ES-I3 (cell line): Measurements from ENCODE around the gene PCYT1B.

ENCODE experiments used
- H3K36me3 ChIP-seq: 2 replicates; pipeline ENCODE4 v1.6.1; 2013; ENCODE audit warnings: mild to moderate bottlenecking, low read length, control low read depth, moderate library complexity; ENCODE audit not compliant: insufficient read depth
- H3K4me1 ChIP-seq: 2 replicates; pipeline ENCODE4 v1.6.1; 2013; ENCODE audit warnings: mild to moderate bottlenecking, control low read depth, low read length; ENCODE audit not compliant: insufficient read depth
- H3K9ac ChIP-seq: 2 replicates; pipeline ENCODE4 v1.6.1; 2013; ENCODE audit warnings: low read depth, mild to moderate bottlenecking, low read length, moderate library complexity
- H3K9me3 ChIP-seq: 2 replicates; pipeline ENCODE4 v1.6.1; 2013; ENCODE audit warnings: mild to moderate bottlenecking, low read length, moderate library complexity; ENCODE audit not compliant: control insufficient read depth, insufficient read depth

Gene PCYT1B

GRCh38 chrX:24647257-24648058 lies at the start of gene PCYT1B:
Gene PCYT1B (minus strand): TSS chrX:24647347. CDS start chrX:24647105, 242 bp downstream.
- Histone ChIP-seq H3K4me1 (peaks cover 2% of the 10 kb centered on the region), H3K9ac (peak within 1 kb of the TSS; percentile 59), H3K9me3 (no peaks in the 10 kb centered on the region), H3K36me3 (no peaks in the 10 kb centered on the region)

GRCh38 chrX:24696294-24696693 lies 49.1 kb upstream of the PCYT1B start:
- Histone ChIP-seq H3K36me3 (peaks cover 11% of the 10 kb centered on the region), H3K4me1 (peaks cover 11% of the 10 kb centered on the region), H3K9me3 (no peaks in the 10 kb centered on the region), H3K9ac (no peak overlapping the region)

DNA sequence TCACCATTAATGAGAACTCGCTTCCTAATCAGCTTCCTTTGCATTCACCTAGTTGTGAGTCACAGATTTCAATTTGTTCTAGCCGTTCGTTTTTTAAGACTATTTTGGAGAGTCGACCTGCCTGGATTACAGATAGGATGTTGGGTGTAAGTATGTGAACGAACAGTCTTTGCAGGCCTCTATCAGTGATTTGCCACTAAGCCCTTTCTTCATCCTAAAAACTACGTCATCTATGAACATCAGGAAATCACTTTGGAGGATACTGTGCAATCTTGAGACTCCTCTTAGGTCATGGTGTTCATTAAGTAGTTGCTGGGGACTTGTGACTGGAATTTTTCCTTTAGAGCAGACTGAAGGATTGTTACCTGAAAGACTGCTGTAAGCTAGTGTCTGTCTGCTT lies 47.7 kb upstream of the PCYT1B start:
- no peaks in the 10 kb centered on the region for H3K9me3 ChIP-seq
- H3K9ac ChIP-seq = peak overlapping the region; percentile 93; the same call in 1 of the 2 replicates
- H3K4me1 ChIP-seq = peaks cover 11% of the 10 kb centered on the region
- peaks cover 3% of the 10 kb centered on the region for H3K36me3 ChIP-seq

DNA sequence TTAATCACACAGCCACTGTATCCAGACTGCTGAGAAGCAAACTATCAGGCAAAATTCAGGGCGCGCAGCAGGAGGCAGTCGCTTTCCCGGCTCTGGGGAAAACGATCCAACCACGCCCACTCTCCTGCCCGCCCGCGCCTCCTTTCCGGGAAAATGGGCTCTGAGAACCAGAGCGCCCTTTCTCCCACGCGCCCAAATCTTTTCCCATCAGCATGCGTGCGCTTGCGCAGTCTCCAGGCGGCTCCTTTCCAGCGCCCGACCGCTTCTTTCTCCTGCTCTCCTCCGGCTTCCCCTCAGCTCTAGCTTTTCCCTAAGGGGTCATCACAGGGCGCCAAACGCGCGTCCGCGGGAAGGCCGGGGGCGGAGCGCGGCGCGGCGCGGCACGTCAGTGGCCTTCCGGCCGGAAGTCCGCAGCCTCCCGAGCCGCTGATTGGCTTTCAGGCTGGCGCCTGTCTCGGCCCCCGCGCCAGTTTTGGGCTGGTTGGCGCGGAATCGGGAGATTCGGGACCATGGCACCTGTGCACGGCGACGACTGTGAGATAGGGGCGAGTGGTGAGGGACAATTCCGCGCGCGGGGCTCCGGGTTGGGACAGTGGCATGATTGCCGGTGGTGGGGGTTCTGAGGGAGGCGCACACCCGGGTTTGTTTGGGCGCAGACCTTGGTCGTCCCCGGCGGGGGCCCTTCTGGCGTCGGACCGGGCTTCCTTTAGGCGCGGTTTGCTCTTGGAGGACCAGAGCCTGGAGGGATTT lies 46.5 kb upstream of the PCYT1B start, which contains the start of gene POLA1:
Gene POLA1 (plus strand): TSS at position 466 of the 750 bp plus-strand sequence. CDS start 44 bp downstream, at position 510.
- peak within 1 kb of the TSS; percentile 93 for H3K9ac ChIP-seq
- H3K36me3 ChIP-seq = no peaks in the 10 kb centered on the region
- H3K4me1 ChIP-seq = peaks cover 11% of the 10 kb centered on the region
- H3K9me3 ChIP-seq = no peaks in the 10 kb centered on the region

- no peak overlapping the region for H3K9ac ChIP-seq
- H3K36me3 ChIP-seq = no peaks in the 10 kb centered on the region
- peaks cover 11% of the 10 kb centered on the region for H3K4me1 ChIP-seq
- H3K9me3 ChIP-seq = no peaks in the 10 kb centered on the region
Observed at GRCh38 chrX:24692305-24692704, 45.2 kb upstream of the PCYT1B start.

- Histone ChIP-seq H3K36me3 (no peaks in the 10 kb centered on the region), H3K9me3 (no peaks in the 10 kb centered on the region), H3K4me1 (no peaks in the 10 kb centered on the region), H3K9ac (no peak overlapping the region)
Observed at GRCh38 chrX:24684048-24684447, 36.9 kb upstream of the PCYT1B start.

DNA sequence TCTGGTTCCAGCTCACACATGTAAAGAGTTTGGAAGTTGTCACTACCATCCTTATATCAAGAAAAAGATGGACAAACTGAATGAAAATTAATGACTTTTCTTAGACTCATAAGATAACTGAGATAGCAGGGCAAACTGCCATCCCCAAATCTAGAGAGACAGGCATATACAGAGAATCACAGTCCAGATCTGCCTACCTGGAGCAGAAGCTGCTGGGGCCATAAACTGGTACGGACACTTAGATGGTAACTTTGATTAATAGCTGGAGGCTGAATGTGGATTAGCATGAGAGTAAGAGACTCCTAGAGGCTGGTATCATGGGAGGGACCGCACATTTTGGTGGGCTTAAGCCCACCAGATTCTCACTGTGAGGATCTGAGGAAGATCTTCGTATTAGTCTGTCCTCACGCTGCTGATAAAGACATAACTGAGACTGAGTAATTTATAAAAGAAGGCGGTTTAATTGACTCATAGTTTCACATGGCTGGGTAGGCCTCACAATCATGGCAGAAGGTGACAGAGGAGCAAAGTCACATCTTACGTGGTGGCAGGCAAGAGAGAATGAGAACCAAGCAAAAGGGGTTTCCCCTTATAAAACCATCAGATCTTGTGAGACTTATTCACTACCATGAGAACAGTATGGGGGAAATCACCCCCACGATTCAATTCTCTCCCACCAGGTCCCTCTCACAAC lies 35.7 kb upstream of the PCYT1B start:
- Histone ChIP-seq H3K9me3 (no peaks in the 10 kb centered on the region), H3K36me3 (no peaks in the 10 kb centered on the region), H3K4me1 (no peaks in the 10 kb centered on the region), H3K9ac (no peak overlapping the region)

DNA sequence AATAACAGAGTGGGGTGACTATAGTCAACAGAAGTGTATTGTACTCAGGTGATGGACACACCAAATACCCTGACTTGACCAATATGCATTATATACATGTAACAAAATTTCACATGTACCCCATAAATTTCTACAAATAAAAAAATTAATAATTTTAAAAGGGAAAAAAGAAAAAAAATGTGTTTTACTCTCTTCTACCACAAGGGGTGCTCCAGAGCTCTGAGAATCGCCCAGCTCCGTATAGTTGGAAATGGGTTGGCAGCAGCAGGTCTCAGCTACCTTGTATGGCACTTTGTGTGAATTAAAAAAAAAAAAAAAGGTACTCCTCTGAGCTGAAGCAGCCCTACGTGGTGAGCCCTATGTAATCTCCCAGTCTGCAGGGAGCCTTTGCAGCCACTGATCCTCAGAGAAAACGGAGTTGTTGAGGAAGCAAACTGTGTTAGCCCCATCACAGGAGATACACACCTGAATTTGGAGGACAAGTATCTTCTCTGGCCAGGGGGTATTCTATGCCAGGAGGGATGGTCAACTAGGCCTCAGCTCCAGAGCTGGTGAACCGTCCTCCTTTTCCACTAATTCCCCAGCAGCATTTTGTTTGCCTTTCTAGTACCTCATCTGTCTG lies 29.4 kb upstream of the PCYT1B start:
- Histone ChIP-seq H3K4me1 (peaks cover 12% of the 10 kb centered on the region; the same call in 1 of the 2 replicates), H3K9me3 (no peaks in the 10 kb centered on the region), H3K9ac (no peak overlapping the region)

GRCh38 chrX:24673424-24673823 lies 26.3 kb upstream of the PCYT1B start:
- no peaks in the 10 kb centered on the region for H3K36me3 ChIP-seq
- H3K9ac ChIP-seq = no peak overlapping the region
- no peaks in the 10 kb centered on the region for H3K9me3 ChIP-seq
- peaks cover 13% of the 10 kb centered on the region; the same call in 1 of the 2 replicates for H3K4me1 ChIP-seq

More for the DNA sequence above, 29.4 kb upstream of the PCYT1B start:
- H3K36me3 ChIP-seq = no peaks in the 10 kb centered on the region

DNA sequence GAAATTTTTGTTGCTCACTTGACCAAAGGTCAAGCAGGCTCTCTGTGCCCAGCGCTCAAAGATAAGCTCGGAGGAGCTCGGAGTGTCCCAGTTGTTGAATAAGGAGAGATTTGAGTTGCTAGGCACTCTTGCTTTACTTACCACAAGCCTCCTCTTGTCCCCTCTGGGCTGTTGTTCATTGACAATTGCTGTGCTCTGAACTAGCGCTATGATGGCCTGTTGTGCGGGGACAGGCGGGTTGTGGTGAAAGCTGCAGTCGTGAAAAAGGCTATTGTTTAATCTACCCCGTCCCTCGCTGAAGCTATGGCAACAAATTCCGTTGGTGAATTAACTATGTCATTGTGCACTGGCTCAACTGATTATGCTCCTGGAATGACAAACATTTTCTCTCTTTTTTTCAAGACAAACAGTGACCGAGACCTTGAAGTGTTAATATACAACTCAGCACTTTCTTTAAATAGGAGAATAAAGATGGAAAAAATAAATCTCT lies 25.6 kb upstream of the PCYT1B start:
- Histone ChIP-seq H3K9me3 (no peaks in the 10 kb centered on the region), H3K4me1 (peaks cover 16% of the 10 kb centered on the region; the same call in 1 of the 2 replicates), H3K9ac (no peak overlapping the region), H3K36me3 (no peaks in the 10 kb centered on the region)

DNA sequence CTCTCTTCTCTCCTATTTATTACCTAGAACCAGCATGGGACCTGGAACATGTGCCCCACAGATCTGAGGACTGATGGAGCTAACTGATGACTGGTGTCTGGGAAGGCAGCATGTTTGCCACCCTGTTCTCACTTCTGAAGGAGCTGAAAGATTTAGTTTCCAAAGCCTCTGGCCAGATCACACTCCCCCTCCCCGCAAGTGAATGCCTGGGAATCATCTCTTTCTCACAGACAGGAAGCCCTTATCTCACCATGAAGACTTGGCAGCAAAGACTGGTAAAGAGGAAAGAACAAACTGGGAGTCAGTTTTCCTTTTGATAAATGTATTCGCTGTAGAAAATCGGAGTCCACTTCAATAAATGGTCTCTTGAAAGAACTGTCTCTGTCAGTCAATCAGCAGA lies 21.0 kb upstream of the PCYT1B start:
- Histone ChIP-seq H3K9ac (no peak overlapping the region), H3K9me3 (no peaks in the 10 kb centered on the region)

GRCh38 chrX:24662352-24662751 lies 15.2 kb upstream of the PCYT1B start:
- H3K36me3 ChIP-seq = no peaks in the 10 kb centered on the region
- H3K9me3 ChIP-seq = no peaks in the 10 kb centered on the region
- no peak overlapping the region for H3K9ac ChIP-seq

More for the DNA sequence above, 21.0 kb upstream of the PCYT1B start:
- Histone ChIP-seq H3K36me3 (no peaks in the 10 kb centered on the region), H3K4me1 (peaks cover 12% of the 10 kb centered on the region; the same call in 1 of the 2 replicates)

GRCh38 chrX:24661292-24661691 lies 14.1 kb upstream of the PCYT1B start:
- Histone ChIP-seq H3K36me3 (no peaks in the 10 kb centered on the region), H3K4me1 (peaks cover 13% of the 10 kb centered on the region), H3K9ac (no peak overlapping the region), H3K9me3 (no peaks in the 10 kb centered on the region)

More at GRCh38 chrX:24662352-24662751, 15.2 kb upstream of the PCYT1B start:
- peaks cover 13% of the 10 kb centered on the region for H3K4me1 ChIP-seq

GRCh38 chrX:24659646-24660045 lies 12.5 kb upstream of the PCYT1B start:
- no peaks in the 10 kb centered on the region for H3K9me3 ChIP-seq
- no peak overlapping the region for H3K9ac ChIP-seq
- H3K4me1 ChIP-seq = peaks cover 13% of the 10 kb centered on the region

More at GRCh38 chrX:24659646-24660045, 12.5 kb upstream of the PCYT1B start:
- H3K36me3 ChIP-seq = no peaks in the 10 kb centered on the region
